GM18502 (cell line): Measurements from ENCODE around the gene P4HA2.
A peak's percentile ranks its signal among the peaks of the same experiment; 100 is the strongest.
"Not testable (repeated sequence)": the region's sequence is repeated elsewhere in the genome, so short reads cannot be mapped to it uniquely, and the experiment has no call there.

Experiments
- ATAC-seq: cut with Tn5 transposase; IDR thresholded peaks from one replicate; pipeline ENCODE4 v1.9.1; 2021; ENCODE audit warnings: mild to moderate bottlenecking; ENCODE audit not compliant: unreplicated experiment, poor library complexity

The P4HA2 gene

GRCh38 chr5:132176521-132176945 lies 51.1 kb downstream of the P4HA2 start:
- ATAC-seq = peak; percentile 28

GRCh38 chr5:132162945-132163344 lies 64.7 kb downstream of the P4HA2 start:
- no peak for ATAC-seq

GRCh38 chr5:132161574-132162326 lies 65.9 kb downstream of the P4HA2 start:
- not testable (repeated sequence) for ATAC-seq

- ATAC-seq = no peak
Measured at GRCh38 chr5:132156413-132156812, 71.2 kb downstream of the P4HA2 start.

- no peak for ATAC-seq
Measured at GRCh38 chr5:132150565-132150964, 77.1 kb downstream of the P4HA2 start.

- ATAC-seq = no peak
Measured at GRCh38 chr5:132147663-132148062, 80.0 kb downstream of the P4HA2 start.

GRCh38 chr5:132145326-132145725 lies 82.3 kb downstream of the P4HA2 start:
- ATAC-seq = not testable (repeated sequence)

GRCh38 chr5:132143148-132143547 lies 84.5 kb downstream of the P4HA2 start:
- ATAC-seq = no peak

GRCh38 chr5:132142459-132142858 lies 85.2 kb downstream of the P4HA2 start:
- ATAC-seq = no peak
